ENCODE data around the gene CLMN. TPM values are rescaled to one million over a fixed set of nuclear protein-coding genes. Genes with fewer than 3 reads are reported as not detected.

The CLMN gene
- polyA plus RNA-seq, 4 donors = 21.1 to 27.5 (median 24.8) TPM

DNA sequence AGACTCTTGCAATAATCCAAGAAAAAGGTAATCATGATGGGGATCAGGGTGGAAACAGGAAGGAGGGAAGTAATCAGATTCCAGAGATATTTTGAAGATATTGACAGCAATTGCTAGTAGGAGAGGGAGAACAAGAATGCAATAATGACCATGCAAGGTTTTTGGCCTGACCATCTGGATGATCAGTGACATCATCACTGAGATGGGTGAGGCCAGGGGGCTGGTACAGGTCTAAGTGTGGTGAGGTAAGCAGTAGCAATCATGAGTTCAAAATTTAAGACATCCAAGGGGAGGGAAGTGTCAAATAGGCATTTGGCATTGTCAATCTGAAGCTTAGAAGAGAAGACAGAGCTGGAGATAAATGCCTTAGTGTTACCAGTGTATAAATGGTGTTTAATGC, 24.8 kb upstream of the CLMN start:
- DNase-seq (ENCODE audit: low read depth in 4 of 4, low spot score in 3 of 4) = no peak

DNA sequence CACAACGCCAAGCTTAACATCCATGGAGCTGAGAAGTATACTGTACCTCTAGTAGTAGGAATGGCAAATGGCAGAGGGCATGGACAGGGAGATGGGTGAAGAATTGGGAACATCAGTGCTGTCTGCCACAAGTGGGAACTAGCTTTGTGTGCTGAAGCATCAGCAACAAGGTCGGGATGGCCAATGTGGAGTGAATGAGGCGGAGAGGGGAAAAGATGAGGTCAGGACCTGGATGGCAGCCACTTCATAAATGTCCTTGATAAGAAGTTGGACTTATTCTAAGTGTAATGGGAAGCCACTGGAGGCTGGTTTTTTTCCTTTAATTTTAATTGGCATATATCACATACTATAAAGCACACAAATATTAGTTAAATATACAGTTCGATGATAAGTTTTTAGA, 21.9 kb upstream of the CLMN start:
- DNase-seq (ENCODE audit: low read depth in 4 of 4, low spot score in 3 of 4) = no peak

DNA sequence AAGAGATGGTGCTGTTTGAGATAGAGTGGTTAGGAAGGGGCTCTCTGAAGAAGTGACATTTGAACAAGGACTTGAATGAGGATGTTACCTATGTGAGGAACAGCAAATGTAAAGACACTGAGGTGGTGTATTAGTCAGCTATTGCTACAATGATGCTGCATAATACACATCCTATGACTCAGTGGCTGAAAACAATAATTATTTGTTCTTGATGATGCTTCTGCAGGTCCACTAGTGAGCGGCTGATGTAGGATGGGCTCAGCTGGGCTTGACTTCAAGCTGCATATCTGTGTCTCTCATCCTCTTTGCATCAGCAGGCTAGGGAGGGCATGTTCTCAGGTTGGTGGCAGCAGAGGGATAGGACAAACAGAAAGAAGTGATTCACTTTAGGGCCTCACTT, 21.4 kb upstream of the CLMN start:
- no peak for DNase-seq (ENCODE audit: low read depth in 4 of 4, low spot score in 3 of 4)

DNA sequence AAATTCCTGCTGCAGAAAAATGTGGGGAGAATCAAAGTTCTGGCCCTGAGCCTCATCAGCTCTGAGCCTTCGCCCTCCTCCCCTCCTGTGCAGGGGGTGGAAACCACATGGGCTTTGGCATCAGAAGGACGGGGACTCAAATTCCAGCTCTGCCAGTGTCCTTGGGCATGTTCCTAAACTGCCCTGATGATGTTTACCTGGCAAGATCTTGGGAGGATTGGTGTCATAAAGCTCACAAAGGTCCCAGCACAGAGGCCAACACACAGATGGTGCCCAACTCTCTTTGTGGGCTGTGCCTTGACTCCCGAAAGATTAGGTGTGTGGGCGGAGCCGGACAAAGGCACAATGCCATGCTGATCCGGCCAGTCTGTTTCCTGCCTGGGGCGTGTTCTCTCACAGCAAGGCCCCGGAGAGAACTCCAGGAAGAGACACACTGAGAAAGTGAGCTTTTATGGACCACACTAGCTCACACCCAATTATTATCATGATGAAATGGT, 20.5 kb upstream of the CLMN start:
- no peak for DNase-seq (ENCODE audit: low read depth in 4 of 4, low spot score in 3 of 4)

DNA sequence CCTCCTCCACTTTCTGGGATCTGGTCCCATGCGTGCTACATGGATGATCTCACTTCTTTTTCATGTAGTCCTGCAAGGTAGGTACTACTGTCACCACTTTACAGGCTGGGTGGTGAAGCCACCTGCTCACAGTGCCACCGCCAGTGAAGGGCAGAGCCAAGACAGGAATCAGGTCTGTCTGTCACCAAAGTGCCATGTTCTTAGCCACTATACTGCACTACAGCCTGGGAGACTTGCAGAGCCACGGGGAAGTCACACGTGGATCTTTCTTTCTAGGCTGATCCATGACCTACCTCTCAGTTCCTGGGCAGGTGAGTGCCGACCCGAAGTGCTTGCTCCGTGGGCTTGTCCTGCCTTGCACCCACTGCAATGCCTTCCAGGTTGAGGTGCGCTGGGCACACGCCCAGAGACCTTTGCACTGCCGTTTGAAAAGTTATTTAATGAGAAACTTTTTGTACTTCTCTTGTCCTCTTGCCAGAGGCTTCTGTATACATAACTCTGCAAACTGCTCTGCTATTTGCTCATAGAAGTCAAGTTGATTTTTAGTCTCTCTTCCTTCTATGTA, 19.7 kb upstream of the CLMN start:
- DNase-seq (ENCODE audit: low read depth in 4 of 4, low spot score in 3 of 4) = no peak

DNA sequence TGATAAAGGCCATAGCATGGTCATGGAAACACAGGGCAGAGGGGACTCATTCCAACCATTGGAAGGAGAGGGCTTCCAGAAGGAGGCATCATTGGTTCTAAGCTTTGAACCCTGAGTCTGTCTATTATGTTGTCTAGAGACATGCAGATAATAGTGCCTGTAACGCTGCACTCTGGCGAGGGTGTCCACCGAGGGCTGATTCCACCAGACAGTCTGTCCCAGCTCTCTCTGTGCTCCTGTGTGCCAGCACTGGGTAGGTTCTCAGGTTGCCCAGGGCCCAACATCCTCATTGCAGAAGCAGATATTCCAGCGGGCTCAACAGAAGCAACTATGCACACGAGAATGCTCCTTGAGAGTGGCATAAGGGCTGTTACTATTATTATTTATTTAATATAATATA, 18.7 kb upstream of the CLMN start:
- DNase-seq (ENCODE audit: low read depth in 4 of 4, low spot score in 3 of 4) = no peak

DNA sequence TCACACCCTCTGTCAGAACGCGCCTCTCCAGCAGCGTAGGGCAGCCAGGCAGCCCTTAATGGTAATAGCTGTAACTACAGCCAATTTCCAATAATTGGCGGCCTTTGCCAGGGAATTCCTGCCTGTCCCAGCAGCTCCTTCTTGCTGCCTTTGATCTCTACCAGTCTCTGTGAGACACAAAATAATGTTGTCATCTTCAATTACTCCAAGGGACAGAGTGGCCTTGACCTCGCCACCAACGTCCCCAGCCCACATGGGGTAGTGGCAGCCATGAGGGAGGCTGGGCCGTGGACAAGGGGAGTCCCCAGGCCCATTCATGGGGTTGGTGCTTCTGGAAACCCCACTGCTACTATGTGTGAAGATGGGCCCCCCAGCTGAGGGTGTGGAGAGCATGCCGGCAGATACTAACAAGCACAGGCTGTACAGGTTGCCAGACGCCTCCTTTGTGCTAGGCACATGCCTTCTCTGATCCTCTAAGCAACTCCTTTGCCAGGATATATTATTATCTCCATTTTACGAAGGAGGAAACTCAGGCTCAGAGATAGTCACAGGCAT, 17.4 kb upstream of the CLMN start:
- DNase-seq (ENCODE audit: low read depth in 4 of 4, low spot score in 3 of 4) = no peak

DNA sequence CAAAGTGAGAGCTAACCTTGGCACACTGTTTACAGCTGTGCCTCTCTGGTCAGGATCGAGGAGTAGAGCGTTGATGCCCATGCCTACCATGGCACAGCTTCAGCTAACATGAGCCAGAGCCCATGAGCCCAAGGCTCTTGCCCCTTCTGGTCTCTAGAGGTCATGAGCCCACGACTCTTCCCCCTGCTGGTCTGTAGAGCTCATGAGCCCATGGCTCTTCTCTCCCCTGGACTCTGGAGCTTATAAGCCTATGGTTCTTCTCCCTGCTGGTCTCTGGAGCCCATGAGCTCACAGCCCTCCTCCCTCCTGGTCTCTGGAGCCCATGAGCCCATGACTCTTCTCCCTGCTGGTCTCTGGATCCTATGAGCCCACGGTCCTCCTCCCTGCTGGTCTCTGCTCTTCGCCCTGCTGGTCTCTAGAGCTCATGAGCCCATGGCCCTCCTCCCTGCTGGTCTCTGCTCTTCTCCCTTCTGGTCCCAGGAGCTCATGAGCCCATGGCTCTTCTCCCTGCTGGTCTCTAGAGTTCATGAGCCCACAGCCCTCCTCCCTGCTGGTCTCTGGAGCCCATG, 16.6 kb upstream of the CLMN start:
- DNase-seq (ENCODE audit: low read depth in 4 of 4, low spot score in 3 of 4) = no peak

DNA sequence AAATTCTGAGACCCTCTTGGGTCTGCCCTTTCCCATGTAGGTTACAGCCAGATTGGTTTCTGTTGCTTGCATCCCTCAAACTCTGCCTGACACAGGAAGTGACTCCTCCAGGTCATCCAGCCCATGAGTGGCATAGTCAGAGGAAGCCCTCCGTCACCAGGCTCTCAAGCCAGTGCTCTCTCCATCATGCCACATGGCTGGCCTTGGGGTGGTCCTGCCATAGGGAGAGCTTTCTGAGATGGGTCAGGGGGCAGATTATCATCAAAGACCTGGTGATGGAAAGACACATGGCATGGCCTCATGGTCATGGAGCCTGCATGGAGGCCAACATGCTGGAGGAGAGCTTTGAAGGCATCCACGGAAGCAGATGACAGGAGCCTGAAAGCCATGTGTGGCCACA, 15.4 kb upstream of the CLMN start:
- DNase-seq (ENCODE audit: low read depth in 4 of 4, low spot score in 3 of 4) = no peak

DNA sequence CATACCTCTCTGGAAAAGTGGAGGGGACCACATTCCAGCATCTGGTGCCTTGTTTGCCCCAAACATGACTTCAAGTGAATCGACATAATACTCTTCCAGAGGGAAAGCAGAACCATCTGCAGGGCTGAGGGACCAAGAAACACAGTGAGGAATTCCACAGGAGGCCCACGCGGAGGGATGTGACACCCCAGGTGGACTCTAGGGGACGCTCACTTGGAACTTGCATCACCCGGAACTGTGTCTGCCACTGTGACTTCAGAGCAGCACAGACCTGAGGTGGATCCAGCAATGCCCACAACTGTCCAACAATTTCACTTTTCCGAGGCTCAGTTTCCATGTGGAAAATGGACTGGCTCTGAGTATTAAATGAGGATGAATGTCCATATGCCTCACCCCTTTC, 14.3 kb upstream of the CLMN start:
- DNase-seq (ENCODE audit: low read depth in 4 of 4, low spot score in 3 of 4) = no peak

DNA sequence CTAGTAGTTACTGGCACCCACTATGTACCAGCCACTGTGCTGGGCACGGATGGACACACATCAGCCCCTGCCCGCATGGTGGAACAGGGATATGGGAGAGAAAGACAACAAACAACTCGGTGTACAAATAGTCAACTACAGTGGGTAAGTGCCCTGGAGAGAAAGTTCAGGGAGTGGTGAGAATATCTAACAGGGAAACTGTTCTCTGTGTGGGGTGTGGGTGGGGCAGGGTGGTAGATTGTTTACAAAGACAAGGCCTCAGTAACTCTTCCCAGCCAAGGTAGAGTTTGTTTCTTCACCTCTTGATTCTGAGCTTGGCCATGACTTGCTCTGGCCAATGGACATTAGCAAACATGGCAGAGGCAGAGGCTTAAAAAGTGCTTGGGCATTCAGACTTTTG, 12.9 kb upstream of the CLMN start:
- DNase-seq (ENCODE audit: low read depth in 4 of 4, low spot score in 3 of 4) = no peak

DNA sequence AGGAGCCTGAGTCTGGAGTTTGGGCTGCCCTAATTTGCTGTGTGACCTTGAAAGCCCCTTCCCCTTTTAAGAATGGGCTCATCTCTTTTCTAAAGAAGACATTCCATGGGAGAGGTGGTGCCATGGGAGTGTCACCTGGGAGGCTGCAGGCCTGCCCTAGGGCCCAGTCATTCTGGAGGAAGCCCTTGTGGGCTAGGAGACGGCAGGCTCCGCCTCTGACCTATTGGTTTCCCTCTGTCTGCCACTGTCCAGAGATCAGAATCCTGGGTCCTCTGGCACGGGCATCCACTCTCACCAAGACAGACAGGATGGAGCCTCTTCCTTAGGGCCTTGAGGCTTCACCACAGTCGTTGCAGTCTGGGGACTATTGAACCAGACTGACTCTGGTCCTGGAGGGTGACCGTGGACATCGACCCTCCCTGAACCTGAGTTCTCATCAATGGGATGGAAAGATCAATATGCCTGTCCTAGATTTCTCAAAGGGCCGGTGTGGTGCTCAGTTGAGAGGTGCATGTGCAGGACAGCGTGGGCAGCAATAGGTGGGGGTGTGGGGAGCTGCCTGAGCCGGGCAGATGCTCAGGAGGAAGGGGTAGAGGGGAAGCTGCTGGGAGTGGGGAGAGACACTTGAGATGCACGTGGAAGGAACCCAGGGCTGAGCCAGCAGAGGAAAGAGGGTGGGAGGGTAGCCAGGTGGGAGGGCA, 12.2 kb upstream of the CLMN start:
- no peak for DNase-seq (ENCODE audit: low read depth in 4 of 4, low spot score in 3 of 4)

DNA sequence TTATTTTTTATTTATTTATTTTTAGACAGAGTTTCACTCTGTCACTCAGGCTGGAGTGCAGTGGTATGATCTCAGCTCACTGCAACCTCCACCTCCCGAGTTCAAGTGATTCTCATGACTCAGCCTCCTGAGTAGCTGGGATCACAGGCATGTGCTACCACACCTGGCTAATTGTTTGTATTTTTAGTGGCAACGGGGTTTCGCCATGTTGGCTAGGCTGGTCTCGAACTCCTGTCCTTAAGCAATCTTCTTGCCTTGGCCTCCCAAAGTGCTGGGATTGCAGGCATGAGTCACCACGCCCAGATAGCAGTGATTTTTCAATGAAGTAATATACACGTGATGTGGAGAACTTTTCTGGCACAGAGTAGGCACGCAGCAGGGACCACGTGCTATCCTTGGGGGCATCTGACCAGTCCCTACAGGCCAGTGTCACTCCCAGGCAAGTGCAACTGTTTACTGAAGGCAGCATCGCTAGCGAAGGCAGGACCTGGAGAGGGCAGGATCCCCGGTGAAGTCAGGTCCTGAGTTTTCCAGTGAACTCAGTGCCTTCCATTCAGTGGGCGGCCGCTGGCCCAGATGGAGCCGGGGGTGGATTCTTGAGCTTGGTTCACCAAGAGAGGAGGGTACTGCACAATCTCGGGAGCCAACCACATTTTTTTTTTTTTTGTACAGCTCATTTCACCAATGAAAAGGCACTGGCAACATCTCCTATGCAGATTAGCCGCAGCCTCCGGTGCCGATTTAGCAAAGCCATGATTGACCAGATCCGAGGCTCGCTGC, 11.1 kb upstream of the CLMN start:
- no peak for DNase-seq (ENCODE audit: low read depth in 4 of 4, low spot score in 3 of 4)

DNA sequence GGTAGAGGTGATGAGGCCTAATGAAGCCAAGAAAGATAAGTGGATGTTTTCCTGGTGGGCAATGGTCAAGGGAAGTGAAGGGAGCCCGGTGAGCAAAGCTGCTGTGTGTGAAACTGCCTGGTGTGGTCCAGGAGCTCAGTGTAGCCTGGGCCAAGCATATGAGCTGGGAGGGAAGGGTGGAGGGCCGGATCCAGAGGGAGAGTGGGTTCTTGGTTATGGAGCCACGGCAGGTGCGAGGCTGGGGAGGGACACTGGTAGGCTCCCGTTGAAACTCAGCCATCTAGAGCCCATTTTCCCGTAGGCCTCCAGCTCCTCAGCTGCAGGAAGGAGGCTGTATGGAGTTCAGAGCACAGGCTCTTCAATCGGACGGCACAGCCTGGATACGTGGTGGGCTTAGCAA, 10.2 kb upstream of the CLMN start:
- DNase-seq (ENCODE audit: low read depth in 4 of 4, low spot score in 3 of 4) = no peak

DNA sequence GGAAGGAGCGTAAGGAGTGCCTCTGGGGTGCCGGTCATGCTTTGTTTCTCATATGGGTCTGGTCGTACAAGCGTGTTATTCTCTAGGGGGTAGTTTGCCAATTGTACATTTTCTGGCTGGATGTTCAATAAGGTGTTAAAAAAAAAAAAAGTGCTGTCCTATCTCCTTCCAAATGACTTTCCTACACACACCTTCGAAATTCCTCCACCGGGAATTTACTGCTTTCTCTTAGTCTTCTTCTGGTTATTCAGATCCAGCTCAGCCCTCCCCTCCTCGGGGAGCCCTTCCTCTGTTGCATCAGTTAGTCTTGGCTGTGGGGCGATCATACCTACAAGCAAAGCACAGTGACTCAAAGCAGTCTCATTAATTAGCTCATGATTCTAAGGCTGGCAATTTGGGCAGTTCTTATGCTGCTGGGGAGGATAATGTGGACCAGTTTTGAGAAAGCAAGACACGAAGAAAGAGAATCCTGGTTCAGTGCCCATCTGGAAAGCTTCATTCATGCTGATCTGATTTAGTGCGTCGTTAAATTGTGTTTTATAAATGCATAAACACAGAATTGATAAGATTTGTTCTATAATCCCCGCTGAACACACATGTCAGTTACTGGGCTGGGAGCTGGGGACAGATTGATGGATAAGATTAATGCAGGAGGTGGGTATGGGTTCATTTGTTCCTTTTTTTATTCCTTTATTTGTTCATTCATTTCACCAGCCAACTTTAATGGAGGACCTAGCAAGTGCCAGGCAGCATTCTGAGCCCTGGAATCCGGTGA, 9.2 kb upstream of the CLMN start:
- DNase-seq (ENCODE audit: low read depth in 4 of 4, low spot score in 3 of 4) = no peak

DNA sequence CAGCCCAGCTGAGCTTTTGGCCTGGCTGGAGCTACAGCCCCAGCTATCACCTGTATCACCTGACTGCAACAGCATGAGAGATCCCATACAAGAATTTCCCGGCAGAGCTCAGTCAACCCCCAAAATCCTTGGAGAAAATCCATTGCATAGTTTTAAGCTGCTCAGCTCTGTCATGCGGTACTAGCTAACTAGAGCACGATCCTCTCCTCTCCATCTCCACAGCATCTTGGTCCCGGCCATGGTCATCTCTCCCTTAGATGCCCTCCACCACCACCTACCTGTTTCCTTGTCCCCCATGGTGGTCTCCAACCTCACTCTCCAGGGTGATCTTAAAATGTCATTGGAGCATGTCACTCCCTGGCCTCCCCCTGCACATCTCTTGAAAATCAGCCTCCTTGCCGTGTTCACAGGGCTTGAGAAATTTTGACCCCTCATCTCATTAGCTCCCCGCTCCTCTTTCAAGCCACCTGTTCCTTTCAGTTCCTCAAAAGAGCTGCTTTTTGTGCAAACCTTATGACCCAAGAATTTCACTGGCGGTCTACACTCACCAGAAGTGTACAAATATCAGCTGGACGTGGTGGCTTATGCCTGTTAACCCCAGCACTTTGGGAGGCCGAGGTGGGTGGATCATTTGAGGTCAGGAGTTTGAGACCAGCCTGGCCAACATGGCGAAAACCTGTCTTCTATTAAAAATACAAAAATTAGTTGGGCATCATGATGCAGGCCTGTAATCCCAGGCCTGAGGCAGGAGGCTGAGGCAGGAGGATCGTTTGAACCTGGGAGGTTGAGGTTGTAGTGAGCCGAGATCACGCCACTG, 8.1 kb upstream of the CLMN start:
- no peak for DNase-seq (ENCODE audit: low read depth in 4 of 4, low spot score in 3 of 4)

DNA sequence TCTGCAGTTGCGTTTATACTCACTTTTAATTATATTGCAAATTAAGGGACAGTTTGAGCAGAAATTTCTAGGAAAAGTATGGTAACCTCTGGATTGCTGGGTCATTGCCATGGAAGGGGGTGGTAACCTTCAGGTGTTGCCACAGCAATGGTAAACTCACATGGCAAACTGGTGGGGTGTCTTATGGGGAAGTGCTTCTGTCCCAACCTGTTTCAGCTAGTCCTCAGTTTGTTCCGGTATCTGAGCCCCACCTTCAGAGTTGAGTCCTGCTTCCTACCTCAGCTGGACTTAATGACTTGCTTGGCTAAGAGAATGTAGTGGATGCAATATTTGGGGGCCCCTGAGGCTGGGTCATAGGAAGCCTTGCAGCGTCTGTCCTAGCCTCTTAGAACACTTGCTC, 7.3 kb upstream of the CLMN start:
- DNase-seq (ENCODE audit: low read depth in 4 of 4, low spot score in 3 of 4) = no peak

DNA sequence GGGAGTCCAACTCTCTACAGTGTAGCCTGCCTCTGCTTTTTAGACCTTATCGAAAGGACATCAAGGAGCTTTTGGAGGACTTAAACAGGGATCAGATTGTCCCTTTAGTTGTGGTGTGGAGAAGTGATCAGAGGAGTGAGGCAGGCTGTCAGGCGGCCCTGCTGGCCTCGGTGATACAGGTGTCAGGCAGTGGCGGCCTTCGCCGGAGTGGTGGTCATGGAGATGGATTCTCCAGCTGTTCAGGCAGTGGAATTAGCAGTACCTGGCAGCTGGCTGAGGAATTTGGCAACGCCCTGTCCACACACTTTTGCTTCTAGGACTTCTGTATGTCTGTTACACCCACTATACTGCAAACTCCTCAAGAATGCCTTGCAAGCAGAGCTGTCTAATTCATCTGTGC, 4.2 kb upstream of the CLMN start:
- no peak for DNase-seq (ENCODE audit: low read depth in 4 of 4, low spot score in 3 of 4)

DNA sequence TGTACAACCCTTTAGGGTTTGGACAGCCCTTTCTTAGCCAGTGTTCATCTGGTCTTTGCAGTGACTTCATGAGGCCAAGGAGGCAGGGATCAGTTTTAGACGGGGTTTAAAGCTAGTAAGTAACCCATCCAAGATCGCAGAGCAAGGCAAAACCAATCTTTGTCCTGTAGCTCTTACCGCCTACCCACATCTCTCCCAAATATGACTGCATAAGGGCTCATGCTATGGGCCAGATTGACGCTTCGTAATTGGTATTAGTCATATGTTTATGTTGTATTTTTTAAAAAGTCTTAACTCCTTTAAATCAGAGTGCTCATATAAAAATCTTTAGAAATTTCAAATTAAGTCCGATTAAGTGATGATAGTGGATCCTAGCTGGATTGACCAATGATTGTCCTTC, 3.7 kb upstream of the CLMN start:
- no peak for DNase-seq (ENCODE audit: low read depth in 4 of 4, low spot score in 3 of 4)

DNA sequence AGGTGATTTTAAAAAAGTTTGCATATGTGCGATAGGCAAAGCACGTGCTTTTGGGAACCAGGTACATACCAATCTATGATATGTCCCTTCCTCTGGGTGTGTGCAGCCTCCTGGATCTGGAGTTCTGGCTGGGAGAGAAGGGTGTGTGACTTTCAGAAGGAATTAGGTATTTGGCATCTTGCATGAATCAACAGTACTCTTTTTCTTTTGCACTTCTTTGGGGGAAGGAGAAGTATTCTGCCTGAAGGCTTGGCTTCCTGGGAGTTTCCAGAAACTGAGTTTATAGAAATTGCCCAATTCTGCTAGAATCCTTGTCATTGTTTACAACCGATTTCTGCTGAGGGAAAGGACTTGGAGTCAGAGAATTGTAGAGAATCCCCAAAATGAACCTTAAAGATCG, 2.9 kb upstream of the CLMN start:
- DNase-seq (ENCODE audit: low read depth in 4 of 4, low spot score in 3 of 4) = no peak
